Thyroid gland (tissue), 4 donors: ENCODE results near the gene COMT.

Experiments used
- CTCF ChIP-seq, 6 experiments: fragments of 200-600 bp in 3 of 6; fragments of 450-650 bp in 3 of 6; sonication (generic) in 3 of 6; IDR thresholded peaks; one replicate each; pipeline ENCODE4 v1.5.1; 2016 to 2019; ENCODE audit warnings: antibody characterized with exemption in 6 of 6, mild to moderate bottlenecking in 2 of 6, inconsistent platforms in 1 of 6, moderate library complexity in 1 of 6
- POLR2A ChIP-seq, 2 donors: fragments of 450-650 bp; IDR thresholded peaks; one replicate each; pipeline ENCODE4 v1.6.1; 2017; ENCODE audit warnings: antibody characterized with exemption in 2 of 2, mild to moderate bottlenecking in 2 of 2, moderate library complexity in 1 of 2

GRCh38 chr22:19973551-19974267, 32.1 kb downstream of the COMT start:
- TF ChIP-seq CTCF (IDR thresholded peaks at IDR 0.05), result no peak
- no peak for TF ChIP-seq POLR2A (IDR thresholded peaks at IDR 0.05)
